GM21447 (cell line): ENCODE data around the gene CSNK1A1.
"Not testable (repeated sequence)": the region's sequence is repeated elsewhere in the genome, so short reads cannot be mapped to it uniquely, and the experiment has no call there.

Experiments used
- ATAC-seq: cut with Tn5 transposase; IDR thresholded peaks from one replicate; pipeline ENCODE4 v1.9.1; 2021; ENCODE audit not compliant: unreplicated experiment

Gene CSNK1A1

DNA sequence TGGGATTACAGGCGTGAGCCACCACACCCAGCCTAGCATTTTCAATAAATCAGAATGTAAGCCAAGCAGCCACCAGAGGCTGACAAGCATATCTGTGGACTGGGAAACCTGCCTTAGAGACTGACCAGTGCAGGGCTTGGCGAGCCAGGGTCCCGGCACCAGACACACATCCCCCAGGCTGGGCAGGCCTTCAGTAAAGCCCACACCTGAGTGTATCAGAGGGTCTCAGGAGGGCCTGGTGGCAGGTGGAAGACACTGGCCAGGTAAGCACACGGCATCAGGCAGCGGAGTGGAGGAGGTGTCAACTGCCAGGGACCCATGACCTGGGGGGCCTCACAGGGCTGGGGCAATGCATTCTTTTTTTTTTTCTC, 93.9 kb downstream of the CSNK1A1 start:
- no peak for ATAC-seq

GRCh38 chr5:149456597-149457392, 94.4 kb downstream of the CSNK1A1 start:
- no peak for ATAC-seq

GRCh38 chr5:149455889-149456409, 95.3 kb downstream of the CSNK1A1 start:
- no peak for ATAC-seq

DNA sequence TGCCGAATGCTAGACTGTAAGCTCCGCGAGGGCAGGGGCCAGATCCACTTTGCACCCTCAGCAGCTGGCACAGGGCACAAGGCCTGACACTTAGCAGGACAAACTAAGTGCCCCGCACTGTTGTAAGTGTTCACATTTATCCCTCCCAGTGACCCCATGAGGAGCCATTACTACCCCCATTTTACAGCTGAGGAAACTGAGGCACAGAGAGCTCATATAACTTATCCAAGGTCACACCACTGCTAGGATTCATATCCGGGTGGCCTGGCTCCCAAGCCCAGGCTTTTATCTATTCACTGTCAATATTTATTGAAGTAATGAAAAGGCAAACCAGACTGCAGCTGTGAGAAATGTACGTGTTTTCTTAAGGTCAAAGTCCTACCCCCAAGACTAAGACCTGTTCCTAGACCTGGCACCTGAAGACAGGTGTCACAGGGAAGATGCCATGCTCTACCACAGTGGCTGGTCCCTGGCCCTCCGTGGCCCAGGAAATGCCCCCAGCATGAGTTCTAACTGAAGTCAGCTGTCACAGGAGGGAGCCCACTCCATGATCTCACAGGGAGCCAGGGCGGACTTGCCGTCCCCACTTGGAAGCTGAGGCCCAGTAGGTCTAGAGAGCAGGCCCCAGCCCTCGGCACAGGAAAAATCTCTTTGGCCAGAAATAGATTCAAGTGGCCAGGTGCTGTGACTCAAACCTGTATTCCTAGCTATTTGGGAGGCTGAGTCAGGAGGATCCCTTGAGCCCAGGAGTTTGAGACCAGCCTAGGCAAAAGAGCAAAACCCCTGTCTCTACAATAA, 97.4 kb downstream of the CSNK1A1 start:
- ATAC-seq = no peak

GRCh38 chr5:149452665-149453617, 98.3 kb downstream of the CSNK1A1 start:
- no peak for ATAC-seq

- no peak for ATAC-seq
These were observed 99.1 kb downstream of the CSNK1A1 start for GRCh38 chr5:149452007-149452664.

DNA sequence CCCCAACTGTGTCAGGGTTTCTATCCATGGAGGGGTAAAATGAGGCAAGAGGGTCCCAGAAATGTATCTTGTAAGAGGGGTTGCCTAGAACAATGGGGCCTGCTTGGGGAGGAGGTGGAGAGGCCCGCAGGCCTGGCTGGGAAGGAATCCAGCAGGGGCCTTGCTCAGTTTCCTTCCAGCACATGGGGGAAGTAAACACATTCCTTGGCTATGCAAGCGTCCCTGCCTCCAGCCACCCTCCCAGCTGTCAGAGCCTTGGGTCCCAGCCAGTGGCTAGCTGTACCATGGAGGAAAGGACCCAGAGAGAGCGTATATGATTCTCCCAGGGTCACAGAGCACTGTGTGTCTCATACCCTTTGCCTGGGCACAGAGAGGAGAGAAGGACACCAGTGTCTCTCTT, 101.0 kb downstream of the CSNK1A1 start:
- no peak for ATAC-seq

DNA sequence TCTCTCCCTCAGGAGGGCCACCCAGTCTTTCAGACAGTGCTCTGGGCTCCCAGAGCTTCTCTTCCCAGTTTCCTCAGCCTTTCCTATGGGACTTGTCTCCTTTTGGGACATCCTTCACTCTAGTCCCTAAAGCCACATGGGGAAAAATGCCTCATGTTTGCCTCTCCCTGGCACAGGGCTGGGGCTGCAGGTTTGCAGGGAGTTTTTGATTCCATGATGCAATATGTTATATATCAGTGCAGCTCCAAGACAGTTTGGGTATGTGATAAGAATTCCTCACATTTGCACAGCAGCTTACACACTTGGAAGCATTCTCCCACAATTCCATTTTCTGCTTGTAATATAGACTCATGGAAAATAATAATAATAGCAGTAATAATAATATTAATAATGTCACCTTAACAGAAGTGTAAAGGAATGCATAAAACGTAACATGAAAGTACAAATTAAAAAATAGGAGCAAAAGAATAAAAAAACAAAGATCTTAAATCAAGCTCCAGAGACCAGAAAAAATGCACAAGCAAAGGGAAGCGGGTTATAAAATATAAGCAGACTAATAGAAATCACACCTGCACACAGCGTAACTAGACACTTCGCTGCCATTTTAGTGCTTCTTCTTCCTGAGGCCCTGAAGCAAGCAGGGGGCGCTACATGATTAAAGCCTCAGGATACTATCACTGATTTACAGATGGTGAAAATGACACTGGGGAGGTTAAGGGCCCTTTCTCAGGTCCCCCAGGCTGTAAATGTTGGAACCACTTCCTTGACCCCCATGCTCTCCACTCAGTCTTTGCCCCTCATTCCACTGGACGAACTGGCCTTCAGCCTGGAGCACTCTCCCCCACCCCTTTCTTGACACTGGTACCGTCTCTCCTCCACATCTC, 102.2 kb downstream of the CSNK1A1 start:
- no peak for ATAC-seq

DNA sequence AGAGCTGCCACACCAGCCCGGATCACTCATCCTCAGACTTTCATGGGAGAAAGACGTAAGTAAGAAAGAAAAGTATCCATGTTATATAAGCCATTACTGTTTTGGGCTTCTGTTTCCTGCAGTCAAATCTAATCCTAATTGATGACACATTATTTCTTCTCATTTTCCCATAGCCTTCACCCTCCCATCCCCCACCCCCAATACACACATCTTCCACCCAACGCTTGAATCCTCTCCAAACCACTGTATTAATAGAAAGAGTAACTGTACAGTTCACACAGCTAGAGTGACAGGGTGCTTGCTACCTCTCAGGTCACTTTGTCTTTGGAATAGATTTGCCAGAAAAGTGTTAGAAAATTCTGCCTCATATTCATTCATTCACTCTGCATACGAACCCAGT, 102.8 kb downstream of the CSNK1A1 start:
- ATAC-seq = no peak

GRCh38 chr5:149447373-149448367, 103.6 kb downstream of the CSNK1A1 start:
- ATAC-seq = no peak

DNA sequence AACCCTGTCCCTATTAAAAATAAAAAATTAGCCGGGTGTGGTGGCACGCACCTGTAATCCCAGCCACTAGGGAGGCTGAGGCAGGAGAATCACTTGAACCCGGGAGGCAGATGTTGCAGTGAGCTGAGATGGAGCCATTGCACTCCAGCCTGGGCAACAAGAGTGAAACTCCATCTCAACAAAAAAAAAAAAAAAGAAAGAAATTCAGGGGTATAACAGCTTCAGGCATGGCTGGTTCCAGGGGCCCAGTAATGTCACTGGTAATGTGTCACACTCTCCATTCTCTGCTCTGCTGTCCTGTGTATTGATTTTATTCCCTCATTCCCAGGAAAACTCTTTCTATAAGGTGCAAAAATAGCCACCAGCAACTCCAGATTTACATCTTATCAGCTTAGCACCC, 104.4 kb downstream of the CSNK1A1 start:
- not testable (repeated sequence) for ATAC-seq

- ATAC-seq = no peak
These were observed 105.4 kb downstream of the CSNK1A1 start for GRCh38 chr5:149445739-149446369.

DNA sequence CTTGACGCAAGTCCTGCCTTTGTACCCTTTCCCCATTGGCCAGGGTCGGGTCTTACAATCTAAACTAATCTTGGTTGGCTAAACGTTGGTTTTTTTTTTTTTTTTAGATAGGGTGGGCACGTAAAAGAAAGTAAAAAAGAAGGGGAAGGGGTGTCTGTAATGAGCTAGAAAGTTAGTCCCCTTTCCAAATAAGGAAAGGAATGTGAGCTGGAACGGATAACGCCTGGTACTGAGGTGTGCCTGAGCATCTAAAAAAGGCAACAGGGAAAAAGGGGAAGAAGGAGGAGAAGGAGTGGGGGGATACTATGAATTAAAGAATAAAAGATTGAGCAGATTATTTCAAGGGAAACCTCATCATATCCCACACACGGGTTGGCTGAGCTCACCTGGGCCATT, 105.9 kb downstream of the CSNK1A1 start:
- no peak for ATAC-seq

DNA sequence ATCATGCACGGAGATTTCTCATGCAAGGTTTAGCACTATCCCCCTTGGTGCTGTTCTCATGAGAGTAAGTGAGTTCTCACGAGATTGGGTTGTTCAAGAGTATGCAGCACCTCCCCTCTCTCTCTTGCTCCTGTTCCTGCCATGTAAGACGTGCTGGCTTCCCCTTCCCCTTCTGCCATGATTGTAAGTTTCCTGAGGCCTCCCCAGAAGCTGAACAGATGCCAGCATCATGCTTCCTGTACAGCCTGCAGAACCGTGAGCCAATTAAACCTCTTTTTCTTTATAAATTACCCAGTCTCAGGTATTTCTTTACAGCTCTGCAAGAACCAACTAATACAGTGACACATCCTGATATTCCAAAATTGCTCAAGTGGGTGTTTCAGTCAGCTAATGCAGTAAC, 106.8 kb downstream of the CSNK1A1 start:
- not testable (repeated sequence) for ATAC-seq

DNA sequence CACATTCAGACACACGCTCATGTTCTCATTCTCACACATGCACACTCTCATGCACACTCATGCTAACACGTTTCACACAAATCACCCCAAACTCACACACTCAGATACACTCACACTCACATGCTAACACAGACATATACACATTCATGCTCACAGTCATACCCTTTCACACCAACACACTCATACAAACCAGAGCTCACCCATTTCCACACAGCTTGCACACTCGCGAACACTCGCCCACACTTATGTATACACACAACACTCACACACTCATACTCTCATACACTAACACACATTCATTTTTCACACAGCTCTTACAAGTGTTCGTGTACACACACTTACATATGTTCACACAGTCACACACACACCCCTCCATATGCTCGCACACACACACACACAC, 108.0 kb downstream of the CSNK1A1 start:
- ATAC-seq = no peak

GRCh38 chr5:149442563-149443182, 108.6 kb downstream of the CSNK1A1 start:
- no peak for ATAC-seq
